Renal pelvis (tissue), 4 donors: ENCODE data around the gene KIDINS220. TPM values are rescaled to one million over a fixed set of nuclear protein-coding genes. Genes with fewer than 3 reads are reported as not detected.
"Not testable (repeated sequence)": the region's sequence is repeated elsewhere in the genome, so short reads cannot be mapped to it uniquely, and the experiment has no call there.

Experiments used
- DNase-seq: peaks from one replicate; pipeline ENCODE4 v3.0.0-alpha.2; 2013
- polyA plus RNA-seq, 3 donors: library from polyadenylated mRNA; unstranded; fragments of 120-200 nt; gene quantifications; one replicate each; pipeline ENCODE4 v1.2.1, GENCODE V29; 2013; ENCODE audit not compliant: insufficient read length in 3 of 3

The KIDINS220 gene
- polyA plus RNA-seq, 3 donors = 85.6 to 98.2 (median 85.9) TPM

DNA sequence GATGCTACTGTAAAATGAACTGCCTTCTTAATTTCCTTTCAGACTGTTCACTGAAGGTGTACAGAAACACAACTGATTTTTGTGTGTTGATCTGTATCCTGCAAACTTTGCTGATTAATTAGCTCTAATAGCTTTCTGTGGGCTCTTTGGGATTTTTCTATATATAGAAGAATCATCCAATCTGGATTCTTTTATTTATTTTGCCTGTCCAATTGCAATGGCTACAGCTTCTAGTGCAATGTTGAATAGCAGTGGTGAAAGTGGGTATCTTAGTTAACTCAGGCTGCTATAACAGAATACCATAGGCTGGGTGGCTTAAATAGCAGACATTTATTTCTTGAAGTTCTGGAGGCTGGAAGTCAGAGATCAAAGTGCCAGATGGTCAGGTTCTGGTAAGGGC, 81.2 kb downstream of the KIDINS220 start:
- DNase-seq = no peak

- DNase-seq = no peak
Measured at GRCh38 chr2:8754106-8754776, 83.2 kb downstream of the KIDINS220 start.

GRCh38 chr2:8753609-8754008, 83.8 kb downstream of the KIDINS220 start:
- no peak for DNase-seq

- no peak for DNase-seq
Measured at GRCh38 chr2:8752385-8752784, 85.0 kb downstream of the KIDINS220 start.

- no peak for DNase-seq
Measured at GRCh38 chr2:8750221-8750620, 87.2 kb downstream of the KIDINS220 start.

DNA sequence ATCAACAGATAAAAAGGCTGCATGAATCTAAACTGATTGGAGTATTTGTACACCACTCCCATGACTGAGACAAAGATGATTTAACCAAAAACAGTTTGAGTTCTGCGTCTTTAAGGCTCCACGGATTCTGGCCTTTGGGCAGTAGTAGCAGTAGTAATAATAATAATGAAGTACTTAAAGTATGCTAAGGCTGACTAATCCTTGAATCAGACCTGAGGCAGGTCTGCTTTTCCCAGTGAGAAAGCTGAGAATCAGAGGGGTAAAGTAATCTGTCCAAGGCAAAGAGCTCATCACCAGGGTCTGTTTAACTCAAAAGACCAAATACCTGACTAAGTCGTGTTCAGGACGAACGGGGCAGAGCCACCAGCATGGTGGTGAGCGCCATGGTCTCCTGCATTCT, 94.2 kb downstream of the KIDINS220 start:
- no peak for DNase-seq

- DNase-seq = no peak
Measured at GRCh38 chr2:8740136-8740535, 97.3 kb downstream of the KIDINS220 start.

- no peak for DNase-seq
Measured at GRCh38 chr2:8737571-8738175, 99.7 kb downstream of the KIDINS220 start.

DNA sequence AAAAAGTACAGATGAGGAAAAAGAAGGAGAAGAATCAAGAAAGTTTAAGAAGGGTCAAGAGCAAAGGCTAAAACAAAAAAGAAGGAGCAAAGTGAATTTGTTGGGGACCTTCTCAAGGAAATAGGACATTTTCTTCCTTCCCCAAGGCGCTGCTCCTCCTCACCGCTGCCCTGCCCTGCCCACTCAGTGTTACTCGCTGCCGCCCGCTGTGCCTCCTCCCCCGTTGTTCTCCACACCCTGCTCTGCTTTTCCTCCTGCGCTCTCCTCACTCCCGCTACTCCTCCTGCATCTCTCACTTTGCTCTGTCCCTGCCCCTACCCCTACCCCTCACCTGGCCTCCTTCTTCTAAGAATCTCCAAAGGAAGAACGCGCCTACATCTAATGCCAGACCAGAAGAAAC, 104.8 kb downstream of the KIDINS220 start:
- no peak for DNase-seq

DNA sequence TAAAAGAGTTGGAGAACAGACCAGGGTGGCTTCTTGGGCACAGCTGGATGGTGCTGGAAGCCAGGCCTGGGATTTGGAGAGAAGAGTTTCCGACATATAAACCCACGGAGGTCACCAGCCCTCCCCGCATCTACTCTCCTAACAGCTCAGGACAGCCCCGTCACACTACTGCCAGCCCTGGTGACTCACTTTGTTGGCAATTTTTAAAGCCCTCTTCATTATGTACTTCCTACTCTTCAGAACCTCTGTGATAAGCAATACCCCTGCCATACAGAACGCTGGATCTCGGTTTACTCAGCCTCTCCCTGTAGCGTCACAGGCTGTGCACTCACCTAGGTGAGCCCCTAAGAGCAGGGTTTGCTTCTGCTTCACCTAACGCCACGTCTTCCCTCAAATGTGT, 107.5 kb downstream of the KIDINS220 start:
- DNase-seq = no peak

DNA sequence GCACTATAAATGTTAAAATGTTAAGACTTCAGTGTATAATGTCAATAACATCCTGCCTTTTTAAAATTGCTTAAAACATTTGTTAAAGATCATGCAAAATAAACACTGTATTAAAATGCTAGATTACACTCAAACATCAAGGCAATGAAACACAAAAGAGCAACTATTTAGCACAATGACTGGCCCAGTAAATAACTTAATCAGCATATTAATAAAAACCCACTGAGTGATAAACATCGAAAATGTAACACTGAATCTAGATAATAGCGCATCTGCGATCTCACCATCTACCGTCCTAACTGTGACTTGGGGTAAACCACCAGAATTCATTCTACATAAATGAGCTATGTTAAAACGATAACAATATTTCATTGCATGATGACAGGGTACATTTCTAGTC, 108.3 kb downstream of the KIDINS220 start:
- DNase-seq = not testable (repeated sequence)

DNA sequence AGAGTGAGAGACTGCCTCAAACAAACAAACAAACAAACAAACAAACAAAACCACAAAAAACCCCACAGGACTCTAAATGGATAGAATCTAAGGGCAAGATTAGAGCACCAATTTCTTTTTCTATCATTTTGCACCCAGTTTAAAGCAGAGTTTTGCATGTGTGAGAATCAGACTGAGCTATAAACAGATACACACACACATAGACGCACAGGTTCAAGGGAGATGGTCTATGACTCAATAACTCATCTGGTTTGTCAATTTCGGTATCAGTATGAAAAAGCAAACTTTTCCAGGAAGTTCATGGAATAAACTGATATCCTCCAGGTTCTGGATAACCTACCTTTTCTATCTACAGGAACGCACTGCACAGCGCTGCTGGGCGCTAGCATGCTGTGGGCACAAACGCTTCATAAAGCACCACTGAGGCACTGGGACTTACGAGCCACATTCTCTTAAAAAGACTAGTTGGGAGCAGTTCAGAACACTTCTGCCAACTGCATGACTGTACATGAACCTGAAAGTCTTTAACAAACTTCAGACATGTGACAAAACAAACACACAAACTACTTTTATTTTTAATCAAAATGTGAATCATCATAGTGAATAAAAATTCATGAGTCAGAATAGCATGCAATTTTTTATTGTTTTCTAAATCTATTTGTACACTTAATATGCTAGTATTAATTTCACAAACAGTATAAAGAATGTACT, 109.0 kb downstream of the KIDINS220 start:
- DNase-seq = no peak

- DNase-seq = no peak
Measured at GRCh38 chr2:8725838-8726237, 111.6 kb downstream of the KIDINS220 start.

DNA sequence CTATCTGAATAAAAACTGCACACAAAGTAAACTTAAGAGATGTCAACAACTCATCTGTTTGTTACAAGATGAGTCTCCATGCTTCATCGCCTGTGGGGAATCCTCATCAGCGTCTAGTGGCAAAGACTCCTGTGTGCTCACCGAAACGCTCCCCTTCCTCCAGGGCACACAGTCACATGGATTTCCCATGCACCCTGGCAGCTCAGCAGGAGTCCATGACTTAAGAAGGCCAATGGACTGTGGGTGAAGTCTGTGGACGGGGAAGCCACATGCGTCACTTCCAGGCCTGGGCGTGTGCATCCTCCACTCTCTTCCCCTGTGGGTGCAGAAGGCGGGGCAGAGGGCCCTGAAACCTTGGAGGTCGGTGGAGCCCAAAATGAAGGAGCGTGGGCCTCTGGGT, 114.4 kb downstream of the KIDINS220 start:
- peak; percentile 4 for DNase-seq

DNA sequence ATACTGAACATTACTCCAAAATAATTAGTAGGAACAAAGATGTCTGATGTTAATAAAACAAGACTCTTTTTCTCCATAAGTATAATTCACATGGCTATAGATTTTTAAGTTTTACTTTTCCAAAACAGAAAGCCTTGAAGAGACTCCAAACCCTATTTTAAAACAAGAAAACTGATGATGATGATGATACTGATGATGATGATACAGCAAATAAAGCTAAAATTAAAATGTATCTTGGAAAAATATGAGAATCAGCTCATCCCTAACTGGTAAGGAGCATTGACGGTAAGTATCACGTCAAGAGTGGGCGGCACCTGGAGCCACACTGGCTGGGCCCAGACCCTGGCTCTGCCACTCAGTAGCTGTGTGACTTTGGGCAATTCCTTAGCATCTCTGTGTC, 116.0 kb downstream of the KIDINS220 start:
- DNase-seq = no peak

DNA sequence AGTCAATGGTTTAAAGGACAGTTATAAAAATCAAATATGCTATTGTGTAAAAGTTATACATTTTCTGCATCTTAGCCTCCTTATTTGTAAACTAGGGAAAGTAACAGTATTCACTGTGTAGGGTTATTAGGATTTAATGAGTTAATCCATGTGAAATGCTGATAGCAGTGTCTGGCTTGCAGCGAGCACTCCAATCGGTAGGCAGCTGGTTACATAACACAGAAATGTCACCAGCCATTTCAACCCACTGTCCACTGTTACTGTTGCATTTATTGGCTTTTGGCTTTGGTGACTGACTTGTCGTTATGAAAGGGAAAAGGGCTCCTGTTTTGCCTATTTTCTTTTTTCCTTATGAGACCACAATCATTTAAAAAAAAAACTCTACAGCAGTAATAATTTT, 116.7 kb downstream of the KIDINS220 start:
- no peak for DNase-seq

- DNase-seq = no peak
Measured at GRCh38 chr2:8719528-8719927, 117.9 kb downstream of the KIDINS220 start.

GRCh38 chr2:8714971-8715370, 122.4 kb downstream of the KIDINS220 start:
- no peak for DNase-seq

- no peak for DNase-seq
Measured at GRCh38 chr2:8714283-8714682, 123.1 kb downstream of the KIDINS220 start.

- no peak for DNase-seq
Measured at GRCh38 chr2:8710951-8711350, 126.5 kb downstream of the KIDINS220 start.

- DNase-seq = no peak
Measured at GRCh38 chr2:8709611-8710010, 127.8 kb downstream of the KIDINS220 start.

DNA sequence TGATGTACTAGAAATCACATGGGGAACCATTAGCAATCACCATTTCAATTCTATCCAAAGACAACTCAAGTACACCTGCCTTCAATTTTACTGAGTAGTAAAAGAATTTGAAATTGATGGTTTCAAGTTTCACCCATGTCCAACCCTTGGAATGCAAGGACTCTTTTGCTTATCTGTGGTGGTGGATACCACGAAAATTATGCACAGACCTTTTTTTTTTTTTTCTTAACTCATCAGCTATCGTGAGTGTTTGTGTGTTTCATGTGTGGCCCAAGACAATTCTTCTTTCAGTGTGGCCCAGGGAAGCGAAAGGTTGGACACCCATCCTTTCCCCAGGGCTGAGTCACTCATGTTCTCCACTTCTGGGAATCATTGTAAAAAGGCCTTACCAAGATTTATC, 132.5 kb downstream of the KIDINS220 start:
- no peak for DNase-seq

GRCh38 chr2:8701681-8702379, 135.6 kb downstream of the KIDINS220 start:
- DNase-seq = no peak
